Memory B cell (primary cell): Measurements from ENCODE around the gene GPR6.

ENCODE experiments used
- ATAC-seq: fragments of 150-1000 bp; cut with Tn5 transposase; 2 replicates; pipeline ENCODE4 v1.10.0; 2021; ENCODE audit warnings: low read depth, mild to moderate bottlenecking, moderate library complexity
- DNase-seq, 2 donors: peaks; one replicate each; pipeline ENCODE4 v3.0.0; 2022; ENCODE audit warnings: low spot score in 2 of 2
- H3K27ac Mint-ChIP-seq: one replicate; pipeline ENCODE4 v1.8.0; 2022; ENCODE audit warnings: mild to moderate bottlenecking, moderate library complexity, mixed read lengths
- H3K27me3 Mint-ChIP-seq: one replicate; pipeline ENCODE4 v1.8.0; 2022; ENCODE audit warnings: mixed read lengths
- H3K36me3 Mint-ChIP-seq: one replicate; pipeline ENCODE4 v1.8.0; 2022; ENCODE audit warnings: mild to moderate bottlenecking, mixed read lengths
- H3K4me1 Mint-ChIP-seq: one replicate; pipeline ENCODE4 v1.8.0; 2022; ENCODE audit warnings: mixed read lengths
- H3K4me3 Mint-ChIP-seq: one replicate; pipeline ENCODE4 v1.8.0; 2022; ENCODE audit warnings: mild to moderate bottlenecking, moderate library complexity, mixed read lengths
- H3K9me3 Mint-ChIP-seq: one replicate; pipeline ENCODE4 v1.8.0; 2022; ENCODE audit warnings: mixed read lengths

GPR6 gene

DNA sequence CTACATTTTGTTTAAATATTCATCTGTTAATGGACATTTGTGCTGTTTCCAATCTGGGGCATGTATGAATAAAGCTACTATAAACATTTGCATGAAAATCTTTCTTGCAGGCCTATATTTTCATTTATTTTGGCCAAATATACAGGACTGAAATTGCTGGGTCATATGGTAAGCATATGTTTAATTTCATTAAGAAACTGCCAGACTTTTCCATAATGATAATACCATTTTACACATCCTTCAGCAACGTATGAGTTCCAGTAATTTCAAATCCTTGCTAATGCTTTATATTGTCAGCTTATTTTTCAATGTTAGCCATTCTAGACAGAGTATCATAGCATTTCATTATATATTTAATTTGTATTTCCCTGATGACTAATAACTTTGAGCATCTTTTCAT is 51.0 kb downstream of the GPR6 start:
- ATAC-seq (no peak), DNase-seq (no peak)
- no peak overlapping the region for H3K27ac Mint-ChIP-seq
- no peaks in the 10 kb centered on the region for H3K27me3 Mint-ChIP-seq
- peaks cover 4% of the 10 kb centered on the region for H3K9me3 Mint-ChIP-seq
- no peak overlapping the region for H3K4me3 Mint-ChIP-seq
- peaks cover 4% of the 10 kb centered on the region for H3K36me3 Mint-ChIP-seq
- H3K4me1 Mint-ChIP-seq = no peaks in the 10 kb centered on the region
